HG03175 (cell line): ENCODE measurements around the gene PARD3.

Experiments used
- ATAC-seq: cut with Tn5 transposase; IDR thresholded peaks from one replicate; pipeline ENCODE4 v1.9.1; 2021; ENCODE audit warnings: mild to moderate bottlenecking, moderate library complexity; ENCODE audit not compliant: unreplicated experiment

The PARD3 gene

GRCh38 chr10:34520084-34520483 is 295.0 kb downstream of the PARD3 start:
- no peak for ATAC-seq

GRCh38 chr10:34514290-34514689 is 300.8 kb downstream of the PARD3 start:
- no peak for ATAC-seq

- ATAC-seq = no peak
Measured at GRCh38 chr10:34513636-34514035, 301.5 kb downstream of the PARD3 start.

GRCh38 chr10:34507217-34507616 is 307.9 kb downstream of the PARD3 start:
- no peak for ATAC-seq

GRCh38 chr10:34506786-34507185 is 308.3 kb downstream of the PARD3 start:
- no peak for ATAC-seq

- ATAC-seq = no peak
Measured at GRCh38 chr10:34505338-34505737, 309.8 kb downstream of the PARD3 start.

- ATAC-seq = no peak
Measured at GRCh38 chr10:34504534-34504933, 310.6 kb downstream of the PARD3 start.

GRCh38 chr10:34503704-34504103 is 311.4 kb downstream of the PARD3 start:
- no peak for ATAC-seq

GRCh38 chr10:34499612-34500279 is 315.4 kb downstream of the PARD3 start:
- ATAC-seq = no peak

GRCh38 chr10:34498821-34499220 is 316.3 kb downstream of the PARD3 start:
- no peak for ATAC-seq

- no peak for ATAC-seq
Measured at GRCh38 chr10:34495938-34496337, 319.2 kb downstream of the PARD3 start.

GRCh38 chr10:34494012-34494411 is 321.1 kb downstream of the PARD3 start:
- ATAC-seq = no peak

- no peak for ATAC-seq
Measured at GRCh38 chr10:34492081-34492480, 323.0 kb downstream of the PARD3 start.

GRCh38 chr10:34491678-34492077 is 323.4 kb downstream of the PARD3 start:
- ATAC-seq = no peak

GRCh38 chr10:34489973-34490745 is 324.9 kb downstream of the PARD3 start:
- no peak for ATAC-seq

- no peak for ATAC-seq
Measured at GRCh38 chr10:34489411-34489810, 325.7 kb downstream of the PARD3 start.

GRCh38 chr10:34488476-34489130 is 326.5 kb downstream of the PARD3 start:
- no peak for ATAC-seq

- ATAC-seq = no peak
Measured at GRCh38 chr10:34486008-34486407, 329.1 kb downstream of the PARD3 start.

- ATAC-seq = no peak
Measured at GRCh38 chr10:34484164-34484563, 330.9 kb downstream of the PARD3 start.

GRCh38 chr10:34480345-34480744 is 334.8 kb downstream of the PARD3 start:
- no peak for ATAC-seq

- ATAC-seq = no peak
Measured at GRCh38 chr10:34479520-34480179, 335.4 kb downstream of the PARD3 start.
